ENCODE measurements around the gene SUSD4. TPM values are rescaled to one million over a fixed set of nuclear protein-coding genes. Genes with fewer than 3 reads are reported as not detected.

Gene SUSD4
- polyA plus RNA-seq, 4 donors: 0.27 to 1.5 (median 0.61) TPM; not detected in 1

GRCh38 chr1:223374064-223374610 is 10.2 kb upstream of the SUSD4 start:
- Histone ChIP-seq H3K27me3 (ENCODE audit: control insufficient read depth in 3 of 3, insufficient read depth in 3 of 3, low read length in 3 of 3) (peaks cover 0 to 8% (median 6%) of the 10 kb centered on the region in 3 donors), H3K4me1 (ENCODE audit: control insufficient read depth in 3 of 3, insufficient read depth in 2 of 3, low read depth in 1 of 3, low read length in 2 of 3) (no peaks in the 10 kb centered on the region), H3K9me3 (ENCODE audit: control insufficient read depth in 2 of 2, insufficient read depth in 1 of 2, low read depth in 1 of 2, low read length in 1 of 2) (peaks cover 0 to 8% of the 10 kb centered on the region in 2 donors), H3K4me3 (ENCODE audit: low read depth in 1 of 3, low read length in 3 of 3) (no peak overlapping the region), H3K27ac (ENCODE audit: low read depth in 1 of 3, low read length in 2 of 3) (no peak overlapping the region), H3K36me3 (ENCODE audit: control insufficient read depth in 3 of 3, insufficient read depth in 2 of 3, low read depth in 1 of 3, low read length in 3 of 3) (no peaks in the 10 kb centered on the region)
- DNase-seq (no peak), FAIRE-seq (no peak)
- WGBS, 3 donors: 67 to 79% (median 74%) methylated on average over 4 of the region's 4 CpGs

- H3K4me1 ChIP-seq (ENCODE audit: control insufficient read depth in 3 of 3, insufficient read depth in 2 of 3, low read depth in 1 of 3, low read length in 2 of 3): peaks cover 0 to 13% (median 0%) of the 10 kb centered on the region in 3 donors
- WGBS, 3 donors: 1 to 2% (median 2%) methylated on average over 49 to 55 of the region's 55 CpGs
- DNase-seq (peak in 1 of 2 donors; percentile 28), FAIRE-seq (no peak)
- H3K27me3 ChIP-seq (ENCODE audit: control insufficient read depth in 3 of 3, insufficient read depth in 3 of 3, low read length in 3 of 3): peaks cover 3 to 43% (median 8%) of the 10 kb centered on the region in 3 donors
- no peaks in the 10 kb centered on the region for H3K9me3 ChIP-seq (ENCODE audit: control insufficient read depth in 2 of 2, insufficient read depth in 1 of 2, low read depth in 1 of 2, low read length in 1 of 2)
- peak overlapping the region; percentile 10 to 63 (median 29) for H3K4me3 ChIP-seq (ENCODE audit: low read depth in 1 of 3, low read length in 3 of 3)
- no peak overlapping the region for H3K27ac ChIP-seq (ENCODE audit: low read depth in 1 of 3, low read length in 2 of 3)
- H3K36me3 ChIP-seq (ENCODE audit: control insufficient read depth in 3 of 3, insufficient read depth in 2 of 3, low read depth in 1 of 3, low read length in 3 of 3): no peaks in the 10 kb centered on the region
Observed at GRCh38 chr1:223364685-223365382, 858 bp upstream of the SUSD4 start.

DNA sequence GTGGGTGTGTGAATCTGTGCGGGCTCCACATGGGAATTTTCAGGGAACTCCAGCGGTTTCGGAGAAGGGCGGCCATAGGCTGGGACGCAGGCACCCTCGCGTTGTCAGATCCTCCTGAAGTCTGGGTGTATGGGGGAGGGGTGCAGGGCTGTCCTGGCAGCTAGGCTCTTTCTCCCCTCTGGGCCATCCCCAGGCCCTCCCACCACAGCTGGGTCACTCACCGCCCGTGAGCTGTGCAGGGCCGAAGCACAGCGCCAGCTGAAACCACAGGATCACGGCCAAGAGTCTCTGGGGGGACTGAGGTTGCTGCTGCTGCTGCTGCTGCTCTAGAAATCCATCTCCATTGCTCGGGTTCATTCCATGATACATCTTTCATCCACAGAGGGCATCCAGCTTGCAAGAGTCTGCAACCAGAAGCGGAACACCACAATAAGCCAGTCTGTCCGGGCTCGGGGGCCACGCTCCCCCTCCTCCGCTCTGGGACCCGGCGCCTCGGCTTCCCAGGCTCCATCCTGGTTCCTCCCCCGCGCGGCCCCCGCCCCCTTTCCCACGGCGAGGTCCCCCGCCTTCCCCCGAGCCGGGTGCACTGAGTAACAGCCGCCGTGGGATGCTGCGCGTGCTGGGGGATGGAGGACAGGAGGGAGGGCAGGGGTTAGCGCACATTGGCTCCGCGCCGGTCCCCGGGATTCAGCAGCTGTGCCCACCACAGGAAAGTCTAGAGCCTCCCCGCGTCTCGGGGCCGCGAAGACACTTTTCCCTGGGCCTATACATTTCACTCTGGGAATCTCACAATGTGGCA is 720 bp downstream of the SUSD4 start:
- Histone ChIP-seq H3K36me3 (ENCODE audit: control insufficient read depth in 3 of 3, insufficient read depth in 2 of 3, low read depth in 1 of 3, low read length in 3 of 3) (no peaks in the 10 kb centered on the region), H3K4me1 (ENCODE audit: control insufficient read depth in 3 of 3, insufficient read depth in 2 of 3, low read depth in 1 of 3, low read length in 2 of 3) (peaks cover 0 to 13% (median 0%) of the 10 kb centered on the region in 3 donors), H3K9me3 (ENCODE audit: control insufficient read depth in 2 of 2, insufficient read depth in 1 of 2, low read depth in 1 of 2, low read length in 1 of 2) (no peaks in the 10 kb centered on the region), H3K27ac (ENCODE audit: low read depth in 1 of 3, low read length in 2 of 3) (no peak overlapping the region), H3K27me3 (ENCODE audit: control insufficient read depth in 3 of 3, insufficient read depth in 3 of 3, low read length in 3 of 3) (peaks cover 3 to 50% (median 8%) of the 10 kb centered on the region in 3 donors), H3K4me3 (ENCODE audit: low read depth in 1 of 3, low read length in 3 of 3) (peak overlapping the region in 2 of 3 donors; percentile 47 to 63)
- FAIRE-seq (no peak), DNase-seq (peak in 1 of 2 donors; percentile 38)
- 2 to 3% (median 2%) methylated on average over 35 to 44 of the region's 44 CpGs for WGBS, 3 donors

- DNase-seq (no peak), FAIRE-seq (no peak)
- H3K4me1 ChIP-seq (ENCODE audit: control insufficient read depth in 3 of 3, insufficient read depth in 2 of 3, low read depth in 1 of 3, low read length in 2 of 3): peaks cover 0 to 9% (median 0%) of the 10 kb centered on the region in 3 donors
- no peaks in the 10 kb centered on the region for H3K9me3 ChIP-seq (ENCODE audit: control insufficient read depth in 2 of 2, insufficient read depth in 1 of 2, low read depth in 1 of 2, low read length in 1 of 2)
- peaks cover 3 to 39% (median 3%) of the 10 kb centered on the region in 3 donors for H3K27me3 ChIP-seq (ENCODE audit: control insufficient read depth in 3 of 3, insufficient read depth in 3 of 3, low read length in 3 of 3)
- H3K36me3 ChIP-seq (ENCODE audit: control insufficient read depth in 3 of 3, insufficient read depth in 2 of 3, low read depth in 1 of 3, low read length in 3 of 3): no peaks in the 10 kb centered on the region
- no peak overlapping the region for H3K4me3 ChIP-seq (ENCODE audit: low read depth in 1 of 3, low read length in 3 of 3)
- WGBS, 3 donors: 74 to 90% (median 85%) methylated on average over 3 of the region's 3 CpGs
- H3K27ac ChIP-seq (ENCODE audit: low read depth in 1 of 3, low read length in 2 of 3): no peak overlapping the region
Observed at GRCh38 chr1:223358826-223359225, 5.2 kb downstream of the SUSD4 start.

DNA sequence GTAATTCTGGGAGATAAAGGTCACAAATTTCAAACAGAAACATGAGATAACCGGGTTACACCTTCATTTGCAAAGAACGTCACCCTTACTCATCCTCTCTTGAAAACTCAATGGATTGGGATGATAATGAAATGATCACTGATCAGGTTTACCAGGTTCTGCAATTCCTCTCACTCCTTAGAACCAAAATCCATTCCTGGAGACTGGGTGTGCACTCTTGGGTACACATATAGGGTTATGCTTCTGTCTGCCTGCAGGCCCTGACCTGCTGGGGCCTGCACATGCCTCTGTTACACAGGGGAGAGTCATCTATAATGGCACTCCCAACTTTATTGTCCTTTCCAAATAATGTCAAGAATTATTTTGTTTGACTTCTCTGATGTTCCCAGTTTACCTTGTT is 8.3 kb downstream of the SUSD4 start:
- FAIRE-seq: no peak
- H3K27ac ChIP-seq (ENCODE audit: low read depth in 1 of 3, low read length in 2 of 3): no peak overlapping the region
- 69 to 81% (median 74%) methylated on average over 2 of the region's 2 CpGs for WGBS, 3 donors

GRCh38 chr1:223353939-223354338 is 10.0 kb downstream of the SUSD4 start:
- WGBS, 3 donors: 41 to 60% (median 42%) methylated on average over 6 of the region's 6 CpGs
- peaks cover 0 to 25% (median 4%) of the 10 kb centered on the region in 3 donors for H3K27me3 ChIP-seq (ENCODE audit: control insufficient read depth in 3 of 3, insufficient read depth in 3 of 3, low read length in 3 of 3)
- DNase-seq (no peak), FAIRE-seq (no peak)
- no peak overlapping the region for H3K27ac ChIP-seq (ENCODE audit: low read depth in 1 of 3, low read length in 2 of 3)
- H3K4me3 ChIP-seq (ENCODE audit: low read depth in 1 of 3, low read length in 3 of 3): no peak overlapping the region
- no peaks in the 10 kb centered on the region for H3K4me1 ChIP-seq (ENCODE audit: control insufficient read depth in 3 of 3, insufficient read depth in 2 of 3, low read depth in 1 of 3, low read length in 2 of 3)
- H3K9me3 ChIP-seq (ENCODE audit: control insufficient read depth in 2 of 2, insufficient read depth in 1 of 2, low read depth in 1 of 2, low read length in 1 of 2): no peaks in the 10 kb centered on the region
- no peaks in the 10 kb centered on the region for H3K36me3 ChIP-seq (ENCODE audit: control insufficient read depth in 3 of 3, insufficient read depth in 2 of 3, low read depth in 1 of 3, low read length in 3 of 3)

More for the DNA sequence above, 8.3 kb downstream of the SUSD4 start:
- no peak overlapping the region for H3K4me3 ChIP-seq (ENCODE audit: low read depth in 1 of 3, low read length in 3 of 3)
- no peaks in the 10 kb centered on the region for H3K9me3 ChIP-seq (ENCODE audit: control insufficient read depth in 2 of 2, insufficient read depth in 1 of 2, low read depth in 1 of 2, low read length in 1 of 2)
- H3K4me1 ChIP-seq (ENCODE audit: control insufficient read depth in 3 of 3, insufficient read depth in 2 of 3, low read depth in 1 of 3, low read length in 2 of 3): no peaks in the 10 kb centered on the region
- no peak for DNase-seq
- H3K36me3 ChIP-seq (ENCODE audit: control insufficient read depth in 3 of 3, insufficient read depth in 2 of 3, low read depth in 1 of 3, low read length in 3 of 3): no peaks in the 10 kb centered on the region
- peaks cover 0 to 37% (median 4%) of the 10 kb centered on the region in 3 donors for H3K27me3 ChIP-seq (ENCODE audit: control insufficient read depth in 3 of 3, insufficient read depth in 3 of 3, low read length in 3 of 3)

GRCh38 chr1:223352944-223353343 is 11.0 kb downstream of the SUSD4 start:
- FAIRE-seq (no peak), DNase-seq (no peak)
- WGBS, 3 donors: 62 to 67% (median 66%) methylated on average over 7 of the region's 7 CpGs

GRCh38 chr1:223350361-223350908 is 13.5 kb downstream of the SUSD4 start:
- no peak overlapping the region for H3K4me3 ChIP-seq (ENCODE audit: low read depth in 1 of 3, low read length in 3 of 3)
- no peaks in the 10 kb centered on the region for H3K9me3 ChIP-seq (ENCODE audit: control insufficient read depth in 2 of 2, insufficient read depth in 1 of 2, low read depth in 1 of 2, low read length in 1 of 2)
- FAIRE-seq (no peak), DNase-seq (no peak)
- 74 to 82% (median 81%) methylated on average over 5 of the region's 5 CpGs for WGBS, 3 donors
- H3K4me1 ChIP-seq (ENCODE audit: control insufficient read depth in 3 of 3, insufficient read depth in 2 of 3, low read depth in 1 of 3, low read length in 2 of 3): no peaks in the 10 kb centered on the region
- peaks cover 0 to 25% (median 4%) of the 10 kb centered on the region in 3 donors for H3K27me3 ChIP-seq (ENCODE audit: control insufficient read depth in 3 of 3, insufficient read depth in 3 of 3, low read length in 3 of 3)
- no peaks in the 10 kb centered on the region for H3K36me3 ChIP-seq (ENCODE audit: control insufficient read depth in 3 of 3, insufficient read depth in 2 of 3, low read depth in 1 of 3, low read length in 3 of 3)
- no peak overlapping the region for H3K27ac ChIP-seq (ENCODE audit: low read depth in 1 of 3, low read length in 2 of 3)

More at GRCh38 chr1:223352944-223353343, 11.0 kb downstream of the SUSD4 start:
- no peaks in the 10 kb centered on the region for H3K4me1 ChIP-seq (ENCODE audit: control insufficient read depth in 3 of 3, insufficient read depth in 2 of 3, low read depth in 1 of 3, low read length in 2 of 3)
- no peak overlapping the region for H3K4me3 ChIP-seq (ENCODE audit: low read depth in 1 of 3, low read length in 3 of 3)
- no peak overlapping the region for H3K27ac ChIP-seq (ENCODE audit: low read depth in 1 of 3, low read length in 2 of 3)
- peaks cover 0 to 25% (median 4%) of the 10 kb centered on the region in 3 donors for H3K27me3 ChIP-seq (ENCODE audit: control insufficient read depth in 3 of 3, insufficient read depth in 3 of 3, low read length in 3 of 3)
- no peaks in the 10 kb centered on the region for H3K9me3 ChIP-seq (ENCODE audit: control insufficient read depth in 2 of 2, insufficient read depth in 1 of 2, low read depth in 1 of 2, low read length in 1 of 2)
- H3K36me3 ChIP-seq (ENCODE audit: control insufficient read depth in 3 of 3, insufficient read depth in 2 of 3, low read depth in 1 of 3, low read length in 3 of 3): no peaks in the 10 kb centered on the region
